ENCODE data around the gene IFNGR1.

Gene IFNGR1

GRCh38 chr6:137157601-137158000 is 61.6 kb downstream of the IFNGR1 start:
- peaks cover 3% of the 10 kb centered on the region for H3K9me3 ChIP-seq (ENCODE audit: control insufficient read depth, insufficient read depth, low read length)
- no peaks in the 10 kb centered on the region for H3K36me3 ChIP-seq (ENCODE audit: control insufficient read depth, insufficient read depth, low read length)
- H3K4me1 ChIP-seq (ENCODE audit: control insufficient read depth, insufficient read depth, low read length) = no peaks in the 10 kb centered on the region
- no peak overlapping the region for H3K9ac ChIP-seq (ENCODE audit: low read depth, low read length)
- H3K27me3 ChIP-seq (ENCODE audit: control insufficient read depth, insufficient read depth, low read length) = no peaks in the 10 kb centered on the region
- H3K4me3 ChIP-seq (ENCODE audit: low read depth, low read length) = no peak overlapping the region

- Histone ChIP-seq H3K27me3 (ENCODE audit: control insufficient read depth, insufficient read depth, low read length) (no peaks in the 10 kb centered on the region), H3K9me3 (ENCODE audit: control insufficient read depth, insufficient read depth, low read length) (no peaks in the 10 kb centered on the region), H3K4me1 (ENCODE audit: control insufficient read depth, insufficient read depth, low read length) (no peaks in the 10 kb centered on the region), H3K36me3 (ENCODE audit: control insufficient read depth, insufficient read depth, low read length) (no peaks in the 10 kb centered on the region), H3K4me3 (ENCODE audit: low read depth, low read length) (no peak overlapping the region), H3K9ac (ENCODE audit: low read depth, low read length) (no peak overlapping the region)
Measured at GRCh38 chr6:137156650-137157049, 62.5 kb downstream of the IFNGR1 start.

GRCh38 chr6:137155830-137156229 is 63.4 kb downstream of the IFNGR1 start:
- H3K9me3 ChIP-seq (ENCODE audit: control insufficient read depth, insufficient read depth, low read length) = no peaks in the 10 kb centered on the region
- H3K9ac ChIP-seq (ENCODE audit: low read depth, low read length) = no peak overlapping the region
- no peaks in the 10 kb centered on the region for H3K36me3 ChIP-seq (ENCODE audit: control insufficient read depth, insufficient read depth, low read length)

GRCh38 chr6:137150072-137150471 is 69.1 kb downstream of the IFNGR1 start:
- H3K27me3 ChIP-seq (ENCODE audit: control insufficient read depth, insufficient read depth, low read length) = no peaks in the 10 kb centered on the region
- no peak overlapping the region for H3K4me3 ChIP-seq (ENCODE audit: low read depth, low read length)
- H3K9me3 ChIP-seq (ENCODE audit: control insufficient read depth, insufficient read depth, low read length) = no peaks in the 10 kb centered on the region
- H3K36me3 ChIP-seq (ENCODE audit: control insufficient read depth, insufficient read depth, low read length) = no peaks in the 10 kb centered on the region
- H3K4me1 ChIP-seq (ENCODE audit: control insufficient read depth, insufficient read depth, low read length) = no peaks in the 10 kb centered on the region
- no peak overlapping the region for H3K9ac ChIP-seq (ENCODE audit: low read depth, low read length)

More at GRCh38 chr6:137155830-137156229, 63.4 kb downstream of the IFNGR1 start:
- Histone ChIP-seq H3K4me1 (ENCODE audit: control insufficient read depth, insufficient read depth, low read length) (no peaks in the 10 kb centered on the region), H3K4me3 (ENCODE audit: low read depth, low read length) (no peak overlapping the region), H3K27me3 (ENCODE audit: control insufficient read depth, insufficient read depth, low read length) (no peaks in the 10 kb centered on the region)

GRCh38 chr6:137149035-137149393 is 70.2 kb downstream of the IFNGR1 start:
- Histone ChIP-seq H3K4me3 (ENCODE audit: low read depth, low read length) (no peak overlapping the region), H3K36me3 (ENCODE audit: control insufficient read depth, insufficient read depth, low read length) (no peaks in the 10 kb centered on the region), H3K27me3 (ENCODE audit: control insufficient read depth, insufficient read depth, low read length) (no peaks in the 10 kb centered on the region), H3K9me3 (ENCODE audit: control insufficient read depth, insufficient read depth, low read length) (no peaks in the 10 kb centered on the region), H3K4me1 (ENCODE audit: control insufficient read depth, insufficient read depth, low read length) (no peaks in the 10 kb centered on the region), H3K9ac (ENCODE audit: low read depth, low read length) (no peak overlapping the region)

GRCh38 chr6:137148306-137149034 is 70.7 kb downstream of the IFNGR1 start:
- H3K9ac ChIP-seq (ENCODE audit: low read depth, low read length) = no peak overlapping the region
- no peak overlapping the region for H3K4me3 ChIP-seq (ENCODE audit: low read depth, low read length)
- no peaks in the 10 kb centered on the region for H3K27me3 ChIP-seq (ENCODE audit: control insufficient read depth, insufficient read depth, low read length)
- H3K4me1 ChIP-seq (ENCODE audit: control insufficient read depth, insufficient read depth, low read length) = no peaks in the 10 kb centered on the region
- H3K9me3 ChIP-seq (ENCODE audit: control insufficient read depth, insufficient read depth, low read length) = no peaks in the 10 kb centered on the region
- no peaks in the 10 kb centered on the region for H3K36me3 ChIP-seq (ENCODE audit: control insufficient read depth, insufficient read depth, low read length)

All from iPS-15b (cell line).